Frontal cortex (tissue), 4 donors: ENCODE data around the gene OR2B2. TPM values are rescaled to one million over a fixed set of nuclear protein-coding genes. Genes with fewer than 3 reads are reported as not detected.
A peak's percentile ranks its signal among the peaks of the same experiment; 100 is the strongest.
"Not testable (repeated sequence)": the region's sequence is repeated elsewhere in the genome, so short reads cannot be mapped to it uniquely, and the experiment has no call there.

ENCODE experiments used
- DNase-seq, 2 donors: peaks; one replicate each; pipeline ENCODE4 v3.0.0; 2012; ENCODE audit warnings: low spot score in 2 of 2
- FAIRE-seq: peaks from 2 replicates; lab custom pipeline; 2012; peaks lifted over from hg19 to GRCh38; lab: Jason Lieb, UNC
- total RNA-seq: library from RNA; depleted of rRNA; stranded (reverse); fragments of >200 nt; gene quantifications from one replicate; pipeline ENCODE4 v1.2.3, GENCODE V29; 2014
- donor health status: control.
- donor health status: control.
- donor health status: control.

OR2B2 gene
- not detected for total RNA-seq

GRCh38 chr6:27911956-27912446 lies at the start of gene OR2B2:
Gene OR2B2, minus strand, starts transcription at chr6:27912396. Its CDS starts 77 bp downstream, at chr6:27912319.
- no peak for DNase-seq
- no peak for FAIRE-seq

- FAIRE-seq = no peak
- no peak for DNase-seq
These were observed 45.3 kb upstream of the OR2B2 start for GRCh38 chr6:27957516-27957915.

DNA sequence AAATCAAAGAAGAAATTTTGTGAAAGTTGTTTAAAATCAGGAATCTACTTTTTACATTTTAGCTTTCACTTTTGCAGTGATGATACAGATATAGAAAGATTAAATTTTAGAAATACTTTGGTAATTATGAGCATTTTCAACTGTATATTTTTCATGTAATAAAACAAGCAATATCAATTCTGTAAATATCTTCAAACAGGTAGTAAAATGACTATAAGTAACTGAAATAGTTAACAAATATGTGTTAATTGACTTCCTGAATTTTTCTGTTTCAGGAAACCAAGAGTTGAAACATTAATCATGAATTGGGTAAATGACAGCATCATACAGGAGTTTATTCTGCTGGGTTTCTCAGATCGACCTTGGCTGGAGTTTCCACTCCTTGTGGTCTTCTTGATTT lies 44.7 kb upstream of the OR2B2 start, which contains the start of gene OR2B6:
Gene OR2B6 (plus strand): TSS at position 301 of the 400 bp plus-strand sequence. CDS start 0 bp downstream, at position 301.
- no peak for FAIRE-seq
- no peak for DNase-seq

DNA sequence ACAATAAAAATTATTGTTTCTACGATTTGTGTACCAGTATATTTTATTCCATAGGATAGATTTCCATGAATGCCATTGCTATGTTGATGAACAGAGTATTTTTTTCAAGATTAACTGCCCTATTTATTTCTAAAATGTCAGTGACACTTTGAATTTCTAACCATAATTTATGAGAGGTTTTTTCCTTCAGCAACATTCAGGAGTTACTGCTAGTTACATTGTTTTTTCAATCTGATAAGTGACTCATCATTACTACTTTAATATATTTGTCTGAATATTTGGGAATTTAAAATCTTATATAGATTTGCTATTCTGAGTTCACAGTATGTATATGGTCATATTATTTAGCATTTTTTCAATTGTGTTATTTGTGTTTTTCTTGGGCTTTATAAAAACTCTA lies 38.8 kb upstream of the OR2B2 start:
- DNase-seq (no peak), FAIRE-seq (peak; percentile 56)

- DNase-seq (no peak), FAIRE-seq (no peak)
These were observed 36.0 kb upstream of the OR2B2 start for GRCh38 chr6:27948237-27948636.

- not testable (repeated sequence) for DNase-seq, FAIRE-seq
These were observed 30.9 kb upstream of the OR2B2 start for GRCh38 chr6:27943072-27943471.

GRCh38 chr6:27940766-27941165 lies 28.6 kb upstream of the OR2B2 start:
- FAIRE-seq (no peak), DNase-seq (no peak)

GRCh38 chr6:27931209-27931608 lies 19.0 kb upstream of the OR2B2 start:
- FAIRE-seq (no peak), DNase-seq (no peak)

GRCh38 chr6:27929930-27930329 lies 17.7 kb upstream of the OR2B2 start:
- FAIRE-seq, DNase-seq: not testable (repeated sequence)

GRCh38 chr6:27928041-27928440 lies 15.8 kb upstream of the OR2B2 start:
- not testable (repeated sequence) for FAIRE-seq, DNase-seq

- DNase-seq (no peak), FAIRE-seq (no peak)
These were observed 12.0 kb upstream of the OR2B2 start for GRCh38 chr6:27924179-27924578.

GRCh38 chr6:27922949-27923348 lies 10.8 kb upstream of the OR2B2 start:
- no peak for DNase-seq
- FAIRE-seq = no peak

GRCh38 chr6:27908017-27908416 lies 4.2 kb downstream of the OR2B2 start:
- no peak for FAIRE-seq

GRCh38 chr6:27902335-27903314 lies 9.6 kb downstream of the OR2B2 start:
- FAIRE-seq (peak; percentile 88), DNase-seq (peak; percentile 63 to 75)

More at GRCh38 chr6:27908017-27908416, 4.2 kb downstream of the OR2B2 start:
- DNase-seq = no peak

- FAIRE-seq = no peak
These were observed 10.4 kb downstream of the OR2B2 start for GRCh38 chr6:27901801-27902200.

DNA sequence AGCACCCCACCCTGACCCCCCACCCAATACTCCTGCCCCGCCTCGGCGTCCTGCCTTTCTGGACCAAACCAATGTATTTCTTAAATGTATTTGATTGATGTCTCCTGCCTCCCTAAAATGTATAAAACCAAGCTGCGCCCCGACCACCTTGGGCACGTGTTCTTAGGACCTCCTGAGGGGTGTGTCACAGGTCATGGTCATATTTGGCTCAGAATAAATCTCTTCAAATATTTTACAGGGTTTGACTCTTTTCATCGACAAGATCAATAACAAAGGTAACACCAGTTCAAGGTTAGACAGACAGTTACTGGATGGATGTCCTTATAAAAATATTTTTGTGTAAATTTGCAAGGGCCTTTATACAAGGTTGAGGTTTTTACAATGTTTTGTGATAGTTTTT lies 12.0 kb downstream of the OR2B2 start:
- not testable (repeated sequence) for FAIRE-seq, DNase-seq

More at GRCh38 chr6:27901801-27902200, 10.4 kb downstream of the OR2B2 start:
- no peak for DNase-seq

DNA sequence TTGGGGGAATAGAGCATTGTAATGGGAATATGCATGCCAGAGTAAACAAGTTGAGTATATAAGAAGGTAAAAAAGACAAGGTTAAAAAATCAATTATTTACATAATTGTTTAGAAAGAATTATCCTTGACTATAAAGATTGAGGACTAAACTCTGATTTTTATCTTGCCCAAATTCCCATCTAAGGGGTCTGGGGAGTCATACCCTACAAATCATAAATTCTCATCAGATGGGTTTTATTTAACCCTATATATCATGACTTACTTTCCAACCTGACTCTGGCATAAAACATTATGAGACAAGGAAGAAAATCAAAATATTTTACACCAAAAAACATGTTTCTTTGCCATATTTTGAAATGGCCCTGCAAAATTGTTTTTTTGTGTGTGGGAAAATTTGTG lies 12.7 kb downstream of the OR2B2 start:
- DNase-seq (no peak), FAIRE-seq (no peak)

DNA sequence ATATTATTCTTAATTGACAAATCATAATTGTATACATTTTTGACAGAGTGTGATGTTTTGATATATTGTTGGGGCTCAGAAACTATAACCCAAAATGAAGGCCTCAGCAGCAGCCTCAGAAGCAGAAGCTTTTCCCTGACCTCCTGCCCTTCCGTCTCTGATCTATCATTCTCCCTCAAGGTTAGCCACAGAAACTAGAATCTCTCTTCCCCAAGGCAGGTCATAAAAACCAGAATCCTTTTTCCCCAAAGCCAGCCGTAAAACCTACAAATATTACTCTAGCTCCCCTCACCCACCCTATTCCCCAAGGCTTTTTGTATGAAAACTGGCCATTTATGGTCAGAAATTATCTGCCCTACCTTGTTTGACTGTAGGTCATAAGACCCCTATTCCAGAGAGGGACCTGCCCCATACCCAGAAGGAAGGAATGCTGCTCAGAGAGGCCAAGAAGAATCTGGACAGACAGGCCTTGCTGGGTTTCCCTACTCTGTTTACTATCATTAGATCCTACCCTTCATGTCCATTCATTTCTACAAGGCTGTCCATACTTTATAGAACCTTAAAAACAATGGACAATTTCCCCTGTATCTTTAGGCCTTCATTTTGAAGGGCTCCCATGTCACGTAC lies 14.5 kb downstream of the OR2B2 start:
- FAIRE-seq = no peak
- no peak for DNase-seq

GRCh38 chr6:27896398-27896796 lies 15.8 kb downstream of the OR2B2 start:
- DNase-seq (no peak), FAIRE-seq (no peak)
